CD4-positive, alpha-beta T cell treated with Interleukin-21 for 1 hour (primary cell): Measurements from ENCODE around the gene CEP164.
"Not testable (repeated sequence)": the region's sequence is repeated elsewhere in the genome, so short reads cannot be mapped to it uniquely, and the experiment has no call there.

Source experiments
- DNase-seq: peaks from one replicate; pipeline ENCODE4 v3.0.0-alpha.2; 2020

CEP164 gene

GRCh38 chr11:117309310-117309709, 18.3 kb upstream of the CEP164 start:
- no peak for DNase-seq

- no peak for DNase-seq
Observed at GRCh38 chr11:117313091-117313490, 14.6 kb upstream of the CEP164 start.

DNA sequence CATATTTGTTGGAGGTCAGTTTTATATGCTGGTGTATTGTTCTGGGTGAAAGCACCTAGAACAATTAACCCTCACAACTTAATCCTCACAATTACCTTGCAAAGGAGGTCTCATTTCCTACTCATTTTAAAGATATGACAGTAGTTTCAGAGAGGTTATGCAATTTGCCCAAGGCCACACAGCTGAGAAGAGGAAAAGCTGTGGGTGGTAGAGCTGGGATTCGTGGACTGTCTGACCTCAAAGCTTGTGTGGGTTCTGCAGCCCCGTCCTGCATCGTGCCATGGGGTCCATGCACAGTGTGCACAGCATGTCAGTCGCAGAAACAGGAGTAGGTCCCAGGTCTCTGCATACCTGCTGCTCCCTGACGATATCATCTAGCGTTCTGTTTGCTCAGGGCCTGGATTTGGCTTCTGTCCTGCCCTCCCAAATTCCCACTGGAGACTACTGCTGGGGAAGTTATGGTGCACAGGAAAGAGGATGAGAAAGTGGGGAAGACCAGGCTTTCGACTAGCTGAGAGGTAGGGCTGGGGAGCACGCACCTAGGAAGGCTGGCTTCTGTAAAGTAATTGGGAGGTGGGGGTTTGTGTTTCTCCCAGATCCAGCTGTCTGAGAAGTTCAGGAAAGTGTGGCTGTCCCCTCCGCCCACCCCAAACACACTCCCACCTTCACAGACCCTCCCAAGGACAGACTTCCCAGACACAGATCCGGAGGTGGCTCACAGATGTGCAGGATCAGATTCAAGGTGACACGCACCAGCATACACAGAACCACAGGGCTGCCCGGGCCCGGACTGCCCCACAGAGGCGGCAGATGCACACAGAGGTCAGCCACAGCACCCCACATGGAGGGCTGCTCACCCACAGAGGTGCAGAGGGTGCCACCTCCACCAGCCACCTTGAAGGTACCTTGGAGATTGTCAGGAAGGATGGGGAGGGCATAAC, 13.6 kb upstream of the CEP164 start:
- no peak for DNase-seq

GRCh38 chr11:117314840-117315239, 12.8 kb upstream of the CEP164 start:
- DNase-seq: no peak

GRCh38 chr11:117315285-117316196, 12.1 kb upstream of the CEP164 start:
- peak; percentile 25 for DNase-seq

DNA sequence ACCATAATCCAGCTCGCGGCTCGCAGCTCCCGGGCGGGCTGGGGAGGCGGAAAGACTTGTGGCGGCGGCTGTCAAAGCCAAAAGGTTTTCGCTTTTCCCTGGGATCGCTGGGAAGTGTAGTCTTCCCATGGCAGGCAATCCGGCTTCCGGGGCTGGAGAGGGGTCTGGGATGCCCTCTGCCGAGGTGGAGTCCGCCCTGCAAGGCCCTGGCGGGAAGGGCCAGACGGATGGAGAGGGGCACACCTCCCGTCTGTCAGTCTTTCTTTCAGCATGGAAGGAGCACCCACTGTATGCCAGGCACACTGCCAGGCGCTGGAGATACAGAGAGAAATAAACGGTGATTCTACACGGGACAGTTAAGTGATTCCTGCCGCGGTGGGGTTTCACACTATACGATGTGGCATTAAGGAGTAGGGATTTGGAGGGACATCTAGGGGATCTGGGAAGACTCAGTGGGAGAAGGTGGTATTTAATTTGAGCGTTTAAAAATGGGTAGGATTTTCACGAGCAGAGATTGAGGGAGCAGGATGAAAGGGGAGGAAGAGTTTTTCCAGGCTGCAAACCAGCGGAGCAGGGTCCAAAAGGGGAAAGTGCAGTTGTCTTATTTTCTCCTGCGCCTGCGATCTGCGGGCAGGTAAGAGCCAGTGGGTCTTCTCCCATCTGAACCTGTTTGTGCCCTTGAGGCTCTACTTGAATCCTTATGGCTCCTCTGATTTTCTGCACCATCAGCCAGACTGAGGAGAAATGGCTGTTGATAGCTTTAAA, 11.3 kb upstream of the CEP164 start, which contains the start of gene BACE1:
Gene BACE1, minus strand, starts transcription at position 60 of the 765 bp plus-strand sequence. CDS start 461 bp downstream, outside the sequence.
- DNase-seq: no peak

DNA sequence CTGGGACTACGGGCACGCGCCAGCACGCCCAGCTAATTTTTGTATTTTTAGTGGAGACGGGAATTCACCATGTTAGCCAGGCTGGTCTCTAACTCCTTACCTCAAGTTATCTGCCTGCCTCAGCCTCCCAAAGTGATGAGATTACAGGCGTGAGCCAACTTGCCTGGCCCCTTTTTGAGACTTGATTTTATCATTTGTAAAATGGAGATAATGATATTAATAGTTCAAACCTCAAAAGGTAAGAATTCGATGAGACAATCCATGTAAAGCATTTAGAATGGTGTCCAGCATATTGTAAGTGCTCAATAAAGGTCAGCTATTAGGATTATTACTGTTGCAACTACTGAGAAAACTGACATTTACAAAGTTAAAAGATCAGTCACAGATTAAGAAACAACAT, 8.9 kb upstream of the CEP164 start:
- no peak for DNase-seq

- no peak for DNase-seq
Observed at GRCh38 chr11:117319214-117319840, 8.3 kb upstream of the CEP164 start.

GRCh38 chr11:117327255-117327566, 443 bp upstream of the CEP164 start:
- not testable (repeated sequence) for DNase-seq

DNA sequence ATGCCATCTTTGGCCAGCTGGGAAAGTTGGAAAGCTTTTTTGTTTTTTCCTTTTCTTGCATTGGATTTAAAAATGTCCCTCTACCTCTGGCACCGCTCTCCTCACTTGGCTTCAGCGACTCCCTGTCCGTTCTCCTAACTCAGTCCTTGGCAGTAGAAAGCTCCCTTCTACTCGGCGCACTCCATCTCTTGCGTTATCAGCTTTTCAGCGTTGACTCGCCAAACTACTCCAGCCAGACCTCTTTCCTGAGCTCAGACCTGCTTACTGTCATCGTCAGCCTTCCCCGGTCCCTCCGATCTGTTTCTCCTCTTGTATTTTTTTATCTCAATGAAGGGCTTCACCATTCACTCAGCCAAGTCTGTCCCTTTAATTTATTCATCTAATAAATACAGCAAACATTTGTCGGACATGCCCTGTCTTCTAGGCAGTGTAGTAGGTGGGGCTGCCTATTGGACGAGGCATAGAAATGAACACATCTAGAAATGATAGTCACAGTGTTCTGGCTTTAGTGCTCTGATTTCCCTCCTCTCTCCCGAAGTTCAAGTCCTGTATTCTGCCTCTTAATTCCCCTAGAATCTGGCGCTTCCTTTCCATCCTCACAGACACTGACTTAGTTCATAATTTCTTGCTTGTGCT, 839 bp downstream of the CEP164 start:
- DNase-seq: no peak

GRCh38 chr11:117332843-117333242, 5.2 kb downstream of the CEP164 start:
- DNase-seq: no peak

DNA sequence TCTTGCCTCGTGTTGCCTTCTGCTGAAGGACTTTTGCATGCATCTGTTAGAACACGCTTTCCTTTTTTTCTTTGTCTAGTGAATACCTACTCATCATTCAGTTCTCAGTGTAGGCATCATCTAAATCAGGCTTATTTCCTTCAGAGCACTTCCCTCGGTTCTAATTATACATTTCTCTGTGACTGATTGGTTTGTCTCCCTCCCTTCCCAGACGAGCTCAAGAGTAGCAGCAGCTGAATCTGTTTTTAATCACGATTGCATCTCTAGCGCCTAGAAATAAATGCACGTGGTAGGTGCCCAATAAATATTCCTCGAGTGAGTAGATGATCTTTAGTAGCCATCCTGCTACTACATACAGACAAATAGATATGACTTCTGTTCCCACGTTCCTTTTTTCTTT, 6.3 kb downstream of the CEP164 start:
- no peak for DNase-seq

DNA sequence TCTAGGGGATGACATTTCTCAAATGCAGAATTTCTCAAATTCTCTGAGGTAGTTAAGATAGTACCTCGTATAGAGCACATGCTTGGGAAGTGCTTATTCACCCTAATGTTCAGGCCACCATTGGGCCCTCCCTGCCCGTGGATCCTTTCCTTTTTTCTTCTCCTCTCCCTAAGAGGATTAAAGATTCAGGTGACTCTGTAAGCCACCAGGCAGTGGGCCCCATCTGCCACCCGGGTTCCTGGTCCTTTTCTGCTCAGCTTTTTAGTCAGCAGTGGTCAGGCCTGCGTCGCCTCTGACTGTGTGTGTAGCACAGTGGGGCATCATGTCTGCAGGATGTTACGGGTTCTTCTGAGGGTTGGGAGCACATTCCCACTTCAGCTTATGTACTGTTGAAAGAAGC, 7.2 kb downstream of the CEP164 start:
- no peak for DNase-seq

DNA sequence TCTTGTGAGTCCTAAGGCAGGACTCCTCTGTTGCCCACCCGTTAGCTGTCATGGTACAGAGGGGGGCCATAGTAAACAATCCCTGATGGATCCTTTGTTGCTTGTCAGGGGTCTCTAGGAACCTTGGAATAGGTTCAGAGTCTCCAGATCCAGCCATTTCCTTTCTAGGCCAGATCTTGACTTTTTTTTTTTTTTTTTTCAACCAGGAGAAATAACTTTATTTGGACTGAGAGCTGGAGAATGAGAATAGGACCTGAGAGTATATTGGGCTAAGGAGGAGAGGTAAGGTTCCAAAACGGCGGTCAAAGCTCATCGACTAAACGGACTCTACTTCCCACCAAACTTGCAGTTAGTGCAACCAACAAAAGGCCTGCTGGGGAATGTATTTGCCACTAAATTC, 7.7 kb downstream of the CEP164 start:
- no peak for DNase-seq

- DNase-seq: no peak
Observed at GRCh38 chr11:117337076-117337475, 9.4 kb downstream of the CEP164 start.

- no peak for DNase-seq
Observed at GRCh38 chr11:117345039-117345438, 17.4 kb downstream of the CEP164 start.

GRCh38 chr11:117354550-117354949, 26.9 kb downstream of the CEP164 start:
- no peak for DNase-seq

DNA sequence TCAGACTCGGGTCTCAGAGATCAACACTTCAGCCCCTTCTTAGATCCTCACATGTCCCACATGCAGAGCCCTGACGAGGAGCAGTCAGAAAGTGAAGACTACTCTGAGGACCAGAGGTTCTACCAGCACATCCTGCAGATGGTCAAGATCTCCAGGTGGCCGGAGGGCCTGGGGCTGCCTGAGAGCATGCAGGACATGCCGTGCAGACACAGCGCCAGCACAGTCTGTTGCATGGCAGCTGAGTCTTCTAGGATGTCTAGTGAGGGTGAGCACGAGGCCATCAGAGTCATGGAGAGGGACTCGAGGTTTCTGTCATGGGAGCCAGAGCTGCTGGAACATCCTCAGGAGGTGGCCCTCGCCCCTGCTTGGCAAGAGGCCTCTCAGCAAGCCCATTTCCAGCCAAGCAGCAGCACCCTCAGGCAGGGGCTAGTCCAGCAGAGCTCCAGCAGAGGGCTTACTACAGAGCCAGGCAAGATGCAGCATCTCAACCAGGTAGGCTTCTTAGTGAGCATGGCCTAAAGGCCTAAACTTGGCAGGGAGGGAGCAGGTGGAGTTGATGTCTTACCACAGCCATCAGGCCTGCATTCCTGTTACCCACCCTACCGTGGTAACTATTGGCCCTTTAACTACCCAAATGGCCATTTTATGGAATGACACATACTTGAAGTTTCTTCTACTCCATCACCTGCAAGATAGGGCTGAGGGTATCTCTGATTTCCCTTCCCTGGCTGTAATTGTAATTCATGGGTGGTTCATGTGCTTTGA, 28.7 kb downstream of the CEP164 start:
- no peak for DNase-seq

GRCh38 chr11:117361432-117361831, 33.8 kb downstream of the CEP164 start:
- DNase-seq: no peak

DNA sequence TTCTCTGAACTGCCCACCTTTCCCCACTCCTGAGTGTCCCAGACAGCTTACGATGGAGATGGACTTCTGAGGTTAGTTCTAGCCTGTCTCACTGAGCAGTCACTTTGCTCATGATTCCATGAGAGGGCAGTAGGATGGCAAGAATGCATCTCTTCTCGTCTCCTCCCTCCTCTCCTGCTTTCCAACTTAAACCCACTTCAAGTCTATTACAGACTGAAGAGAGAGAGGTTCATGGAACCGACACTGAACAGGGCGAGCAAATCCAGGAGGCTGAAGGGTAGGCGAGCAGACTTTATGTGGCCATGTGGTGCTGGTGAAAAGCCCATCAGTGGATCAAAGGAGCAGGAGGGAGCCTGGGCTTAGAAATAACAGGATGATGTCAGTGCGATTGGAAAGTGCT, 38.6 kb downstream of the CEP164 start:
- DNase-seq: no peak

DNA sequence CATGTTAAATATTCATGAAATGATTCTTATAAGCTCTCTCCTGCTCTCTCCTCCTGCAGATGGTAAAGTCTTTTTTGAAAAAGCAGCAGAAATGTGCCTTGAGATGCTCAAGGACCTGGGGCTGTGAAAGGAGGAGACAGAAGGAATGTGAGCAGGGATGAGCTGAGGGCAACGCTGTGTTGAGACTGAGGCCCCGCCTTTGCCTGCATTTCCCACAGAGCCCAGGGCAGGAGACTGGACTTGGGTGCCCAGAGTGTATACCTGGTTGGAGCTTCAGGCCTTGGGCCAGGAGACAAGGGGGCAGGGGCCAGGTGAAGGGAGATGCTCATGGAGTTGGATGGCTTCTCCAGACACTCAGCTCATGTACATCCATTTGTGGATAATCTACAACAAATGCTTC, 39.2 kb downstream of the CEP164 start:
- no peak for DNase-seq
